ENCODE results near the gene RABL6.
"Not testable (repeated sequence)": the region's sequence is repeated elsewhere in the genome, so short reads cannot be mapped to it uniquely, and the experiment has no call there.

Gene RABL6

GRCh38 chr9:136774416-136775045 is 33.2 kb upstream of the RABL6 start:
- no peak overlapping the region for H3K4me3 ChIP-seq (ENCODE audit: low read depth, low read length)
- DNase-seq (ENCODE audit: low read depth), result no peak

- no peak overlapping the region for H3K4me3 ChIP-seq (ENCODE audit: low read depth, low read length)
- DNase-seq (ENCODE audit: low read depth), result no peak
Measured at GRCh38 chr9:136775191-136775590, 32.6 kb upstream of the RABL6 start.

GRCh38 chr9:136776947-136777346 is 30.8 kb upstream of the RABL6 start:
- DNase-seq (ENCODE audit: low read depth), result no peak
- no peak overlapping the region for H3K4me3 ChIP-seq (ENCODE audit: low read depth, low read length)

GRCh38 chr9:136777359-136777758 is 30.4 kb upstream of the RABL6 start:
- DNase-seq (ENCODE audit: low read depth), result no peak
- H3K4me3 ChIP-seq (ENCODE audit: low read depth, low read length), result no peak overlapping the region

- DNase-seq (ENCODE audit: low read depth), result no peak
Measured at GRCh38 chr9:136779808-136780207, 27.9 kb upstream of the RABL6 start.

GRCh38 chr9:136782452-136782851 is 25.3 kb upstream of the RABL6 start:
- H3K4me3 ChIP-seq (ENCODE audit: low read depth, low read length), result no peak overlapping the region
- DNase-seq (ENCODE audit: low read depth), result no peak

More at GRCh38 chr9:136779808-136780207, 27.9 kb upstream of the RABL6 start:
- no peak overlapping the region for H3K4me3 ChIP-seq (ENCODE audit: low read depth, low read length)

- no peak for DNase-seq (ENCODE audit: low read depth)
- H3K4me3 ChIP-seq (ENCODE audit: low read depth, low read length), result no peak overlapping the region
Measured at GRCh38 chr9:136784249-136784996, 23.3 kb upstream of the RABL6 start.

GRCh38 chr9:136784997-136785361 is 22.8 kb upstream of the RABL6 start:
- H3K4me3 ChIP-seq (ENCODE audit: low read depth, low read length), result no peak overlapping the region
- DNase-seq (ENCODE audit: low read depth), result no peak

- not testable (repeated sequence) for DNase-seq (ENCODE audit: low read depth)
Measured at GRCh38 chr9:136785565-136786355, 22.0 kb upstream of the RABL6 start.

GRCh38 chr9:136786451-136786850 is 21.3 kb upstream of the RABL6 start:
- DNase-seq (ENCODE audit: low read depth), result no peak
- H3K4me3 ChIP-seq (ENCODE audit: low read depth, low read length), result no peak overlapping the region

More at GRCh38 chr9:136785565-136786355, 22.0 kb upstream of the RABL6 start:
- not testable (repeated sequence) for H3K4me3 ChIP-seq (ENCODE audit: low read depth, low read length)

- not testable (repeated sequence) for DNase-seq (ENCODE audit: low read depth); H3K4me3 ChIP-seq (ENCODE audit: low read depth, low read length)
Measured at GRCh38 chr9:136786983-136787382, 20.8 kb upstream of the RABL6 start.

- no peak overlapping the region for H3K4me3 ChIP-seq (ENCODE audit: low read depth, low read length)
- no peak for DNase-seq (ENCODE audit: low read depth)
Measured at GRCh38 chr9:136787690-136788400, 19.9 kb upstream of the RABL6 start.

- not testable (repeated sequence) for DNase-seq (ENCODE audit: low read depth); H3K4me3 ChIP-seq (ENCODE audit: low read depth, low read length)
Measured at GRCh38 chr9:136788644-136789522, 18.9 kb upstream of the RABL6 start.

GRCh38 chr9:136789523-136789937 is 18.2 kb upstream of the RABL6 start:
- no peak overlapping the region for H3K4me3 ChIP-seq (ENCODE audit: low read depth, low read length)
- DNase-seq (ENCODE audit: low read depth), result no peak

- DNase-seq (ENCODE audit: low read depth), result peak; percentile 97
- peak within 1 kb of the TSS; percentile 91 for H3K4me3 ChIP-seq (ENCODE audit: low read depth, low read length)
Measured at GRCh38 chr9:136790640-136791515, 16.9 kb upstream of the RABL6 start, which contains the start of gene TMEM141. TSS of gene TMEM141 (plus strand) at chr9:136791344. CDS start at chr9:136791371, 27 bp downstream.

- H3K4me3 ChIP-seq (ENCODE audit: low read depth, low read length), result peak overlapping the region; percentile 91
- DNase-seq (ENCODE audit: low read depth), result no peak
Measured at GRCh38 chr9:136791516-136792276, 16.1 kb upstream of the RABL6 start.

All from skeletal muscle cell (primary cell).